WTC11 (cell line): ENCODE data around the gene CPNE9. TPM values are rescaled to one million over a fixed set of nuclear protein-coding genes. Genes with fewer than 3 reads are reported as not detected.

ENCODE experiments used
- ATAC-seq: fragments of 200-7000 bp; cut with Tn5 transposase; 2 replicates; pipeline ENCODE4 v1.10.0; 2021; ENCODE audit warnings: mild to moderate bottlenecking, moderate library complexity
- CTCF ChIA-PET: fragments of 300-600 bp; sonication (Branson Sonifier 250); formaldehyde crosslinking; loops from one replicate; lab custom pipeline; 2021; ENCODE audit warnings: antibody characterized with exemption; lab: Charles Lee
- POLR2A ChIA-PET: fragments of 350-600 bp; sonication (Branson Sonifier 250); formaldehyde crosslinking; loops from one replicate; lab custom pipeline; 2021; ENCODE audit warnings: antibody characterized with exemption; lab: Charles Lee
- DNase-seq: peaks from one replicate; pipeline ENCODE4 v3.0.0; 2021; ENCODE audit warnings: low spot score
- H3K27ac Mint-ChIP-seq: 2 replicates; pipeline ENCODE4 v1.8.0; 2021; ENCODE audit warnings: mixed read lengths
- H3K27me3 Mint-ChIP-seq: 2 replicates; pipeline ENCODE4 v1.8.0; 2021; ENCODE audit warnings: low read depth, mild to moderate bottlenecking, moderate library complexity, mixed read lengths
- H3K36me3 Mint-ChIP-seq: 2 replicates; pipeline ENCODE4 v1.8.0; 2021; ENCODE audit warnings: mixed read lengths
- H3K4me1 Mint-ChIP-seq: 2 replicates; pipeline ENCODE4 v1.8.0; 2022; ENCODE audit warnings: mixed read lengths
- H3K4me3 Mint-ChIP-seq: 2 replicates; pipeline ENCODE4 v1.8.0; 2021; ENCODE audit warnings: mild to moderate bottlenecking, moderate library complexity, mixed read lengths
- H3K9me3 Mint-ChIP-seq: 2 replicates; pipeline ENCODE4 v1.8.0; 2021; ENCODE audit warnings: mixed read lengths
- ATF2 ChIP-seq: sonication (generic); formaldehyde crosslinking; IDR thresholded peaks from 2 replicates; pipeline ENCODE4 v1.8.1; 2022; ENCODE audit warnings: low read depth, missing genetic modification reagents, borderline replicate concordance
- ESRRA ChIP-seq: sonication (generic); formaldehyde crosslinking; IDR thresholded peaks from 2 replicates; pipeline ENCODE4 v1.8.1; 2022; ENCODE audit warnings: mild to moderate bottlenecking, missing genetic modification reagents, borderline replicate concordance
- RELA ChIP-seq: sonication (generic); formaldehyde crosslinking; IDR thresholded peaks from 2 replicates; pipeline ENCODE4 v1.8.1; 2022; ENCODE audit warnings: missing genetic modification reagents, mild to moderate bottlenecking, borderline replicate concordance
- TCF7 ChIP-seq: sonication (generic); formaldehyde crosslinking; IDR thresholded peaks from 2 replicates; pipeline ENCODE4 v1.8.0; 2022; ENCODE audit warnings: mild to moderate bottlenecking, low read depth, missing genetic modification reagents, moderate library complexity
- ZBTB21 ChIP-seq: sonication (generic); formaldehyde crosslinking; IDR thresholded peaks from 2 replicates; pipeline ENCODE4 v1.8.1; 2023; ENCODE audit warnings: mild to moderate bottlenecking, missing genetic modification reagents, borderline replicate concordance
- ZNF263 ChIP-seq: sonication (generic); formaldehyde crosslinking; IDR thresholded peaks from 2 replicates; pipeline ENCODE4 v1.8.1; 2022; ENCODE audit warnings: low read depth, mild to moderate bottlenecking, moderate library complexity, missing genetic modification reagents
- total RNA-seq: library from RNA; stranded (reverse); gene quantifications from 3 replicates; pipeline ENCODE4 v1.2.3, GENCODE V29; 2021
- TF ChIP-seq, protein P1 (sequence below): sonication (generic); formaldehyde crosslinking; IDR thresholded peaks from 2 replicates; pipeline ENCODE4 v1.8.0; 2023; ENCODE audit warnings: mild to moderate bottlenecking, missing genetic modification reagents
- TF ChIP-seq, protein P2 (sequence below): sonication (generic); formaldehyde crosslinking; IDR thresholded peaks from 2 replicates; pipeline ENCODE4 v1.8.0; 2023; ENCODE audit warnings: missing genetic modification reagents, mild to moderate bottlenecking, borderline replicate concordance

Gene CPNE9
- total RNA-seq, 1 experiment from 2014 or later, result 3.2 TPM

DNA sequence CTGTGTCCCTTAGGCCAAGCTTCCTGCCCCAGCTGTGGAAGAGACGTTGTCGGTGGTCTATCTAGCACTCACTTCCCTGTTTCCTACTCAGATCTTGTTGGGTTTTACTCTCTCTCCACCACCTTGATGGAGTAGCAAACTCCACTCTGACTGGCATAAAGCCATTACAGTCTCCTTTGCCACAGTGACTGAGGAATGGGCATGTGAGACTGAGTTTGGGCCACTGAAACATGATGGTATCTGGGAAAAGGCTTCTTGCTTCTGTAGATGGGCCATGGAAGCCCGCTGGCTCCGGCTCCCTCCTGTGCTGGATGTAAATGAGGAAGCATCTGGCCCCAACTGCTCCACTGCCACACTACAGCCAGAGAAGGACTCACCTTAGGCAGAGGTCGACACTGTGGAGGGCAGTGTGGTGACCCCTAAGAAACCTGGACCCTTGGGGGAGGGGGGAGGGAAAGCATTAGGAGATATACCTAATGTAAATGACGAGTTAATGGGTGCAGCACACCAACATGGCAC lies 75.5 kb downstream of the CPNE9 start:
- Mint-ChIP-seq H3K27me3 (peaks cover 32% of the 10 kb centered on the region), H3K9me3 (no peaks in the 10 kb centered on the region), H3K36me3 (peaks cover 28% of the 10 kb centered on the region), H3K4me1 (no peaks in the 10 kb centered on the region), H3K27ac (no peak overlapping the region), H3K4me3 (no peak overlapping the region)
- peak; percentile 47 for ATAC-seq
- ChIA-PET POLR2A (no interaction called here), CTCF (no interaction called here)
- no peak for DNase-seq
- TF ChIP-seq ZBTB21, result no peak
- TF ChIP-seq ZNF263 (CRISPR knock-in tag), result no peak
- no peak for TF ChIP-seq ESRRA (CRISPR knock-in tag)
- TF ChIP-seq, protein P1, sequence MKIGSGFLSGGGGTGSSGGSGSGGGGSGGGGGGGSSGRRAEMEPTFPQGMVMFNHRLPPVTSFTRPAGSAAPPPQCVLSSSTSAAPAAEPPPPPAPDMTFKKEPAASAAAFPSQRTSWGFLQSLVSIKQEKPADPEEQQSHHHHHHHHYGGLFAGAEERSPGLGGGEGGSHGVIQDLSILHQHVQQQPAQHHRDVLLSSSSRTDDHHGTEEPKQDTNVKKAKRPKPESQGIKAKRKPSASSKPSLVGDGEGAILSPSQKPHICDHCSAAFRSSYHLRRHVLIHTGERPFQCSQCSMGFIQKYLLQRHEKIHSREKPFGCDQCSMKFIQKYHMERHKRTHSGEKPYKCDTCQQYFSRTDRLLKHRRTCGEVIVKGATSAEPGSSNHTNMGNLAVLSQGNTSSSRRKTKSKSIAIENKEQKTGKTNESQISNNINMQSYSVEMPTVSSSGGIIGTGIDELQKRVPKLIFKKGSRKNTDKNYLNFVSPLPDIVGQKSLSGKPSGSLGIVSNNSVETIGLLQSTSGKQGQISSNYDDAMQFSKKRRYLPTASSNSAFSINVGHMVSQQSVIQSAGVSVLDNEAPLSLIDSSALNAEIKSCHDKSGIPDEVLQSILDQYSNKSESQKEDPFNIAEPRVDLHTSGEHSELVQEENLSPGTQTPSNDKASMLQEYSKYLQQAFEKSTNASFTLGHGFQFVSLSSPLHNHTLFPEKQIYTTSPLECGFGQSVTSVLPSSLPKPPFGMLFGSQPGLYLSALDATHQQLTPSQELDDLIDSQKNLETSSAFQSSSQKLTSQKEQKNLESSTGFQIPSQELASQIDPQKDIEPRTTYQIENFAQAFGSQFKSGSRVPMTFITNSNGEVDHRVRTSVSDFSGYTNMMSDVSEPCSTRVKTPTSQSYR (CRISPR knock-in tag), result no peak
- no peak for TF ChIP-seq TCF7 (CRISPR knock-in tag)
- TF ChIP-seq RELA (CRISPR knock-in tag), result no peak
- no peak for TF ChIP-seq ATF2 (CRISPR knock-in tag)
- TF ChIP-seq, protein P2, sequence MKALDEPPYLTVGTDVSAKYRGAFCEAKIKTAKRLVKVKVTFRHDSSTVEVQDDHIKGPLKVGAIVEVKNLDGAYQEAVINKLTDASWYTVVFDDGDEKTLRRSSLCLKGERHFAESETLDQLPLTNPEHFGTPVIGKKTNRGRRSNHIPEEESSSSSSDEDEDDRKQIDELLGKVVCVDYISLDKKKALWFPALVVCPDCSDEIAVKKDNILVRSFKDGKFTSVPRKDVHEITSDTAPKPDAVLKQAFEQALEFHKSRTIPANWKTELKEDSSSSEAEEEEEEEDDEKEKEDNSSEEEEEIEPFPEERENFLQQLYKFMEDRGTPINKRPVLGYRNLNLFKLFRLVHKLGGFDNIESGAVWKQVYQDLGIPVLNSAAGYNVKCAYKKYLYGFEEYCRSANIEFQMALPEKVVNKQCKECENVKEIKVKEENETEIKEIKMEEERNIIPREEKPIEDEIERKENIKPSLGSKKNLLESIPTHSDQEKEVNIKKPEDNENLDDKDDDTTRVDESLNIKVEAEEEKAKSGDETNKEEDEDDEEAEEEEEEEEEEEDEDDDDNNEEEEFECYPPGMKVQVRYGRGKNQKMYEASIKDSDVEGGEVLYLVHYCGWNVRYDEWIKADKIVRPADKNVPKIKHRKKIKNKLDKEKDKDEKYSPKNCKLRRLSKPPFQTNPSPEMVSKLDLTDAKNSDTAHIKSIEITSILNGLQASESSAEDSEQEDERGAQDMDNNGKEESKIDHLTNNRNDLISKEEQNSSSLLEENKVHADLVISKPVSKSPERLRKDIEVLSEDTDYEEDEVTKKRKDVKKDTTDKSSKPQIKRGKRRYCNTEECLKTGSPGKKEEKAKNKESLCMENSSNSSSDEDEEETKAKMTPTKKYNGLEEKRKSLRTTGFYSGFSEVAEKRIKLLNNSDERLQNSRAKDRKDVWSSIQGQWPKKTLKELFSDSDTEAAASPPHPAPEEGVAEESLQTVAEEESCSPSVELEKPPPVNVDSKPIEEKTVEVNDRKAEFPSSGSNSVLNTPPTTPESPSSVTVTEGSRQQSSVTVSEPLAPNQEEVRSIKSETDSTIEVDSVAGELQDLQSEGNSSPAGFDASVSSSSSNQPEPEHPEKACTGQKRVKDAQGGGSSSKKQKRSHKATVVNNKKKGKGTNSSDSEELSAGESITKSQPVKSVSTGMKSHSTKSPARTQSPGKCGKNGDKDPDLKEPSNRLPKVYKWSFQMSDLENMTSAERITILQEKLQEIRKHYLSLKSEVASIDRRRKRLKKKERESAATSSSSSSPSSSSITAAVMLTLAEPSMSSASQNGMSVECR, result no peak

Other genes with a start within 250 kb of the CPNE9 start
- 18.9 to 26.8 TPM (median 24.4 TPM) in 3 replicates for gene LHFPL4, start 150.0 kb upstream of the CPNE9 start, total RNA-seq
- 46.7 to 47.9 TPM (median 47.5 TPM) in 3 replicates for gene MTMR14, start 54.3 kb upstream of the CPNE9 start, total RNA-seq
- gene BRPF1, start 27.9 kb downstream of the CPNE9 start, total RNA-seq, result 20.4 to 22.8 TPM (median 21.4 TPM) in 3 replicates
- gene OGG1, start 46.1 kb downstream of the CPNE9 start, total RNA-seq, result 23.6 to 27.3 TPM (median 26.7 TPM) in 3 replicates
- 3.1 to 6.6 TPM (median 5.9 TPM) in 3 replicates for gene CAMK1, start 66.1 kb downstream of the CPNE9 start, total RNA-seq
- 49.0 to 57.9 TPM (median 55.9 TPM) in 3 replicates for gene TADA3, start 88.6 kb downstream of the CPNE9 start, total RNA-seq
- 127 to 143 TPM (median 133 TPM) in 3 replicates for gene ARPC4, start 89.2 kb downstream of the CPNE9 start, total RNA-seq
- gene TTLL3, start 106.4 kb downstream of the CPNE9 start, total RNA-seq, result 11.1 to 14.7 TPM (median 12.3 TPM) in 3 replicates
- gene RPUSD3, start 140.2 kb downstream of the CPNE9 start, total RNA-seq, result 83.0 to 95.5 TPM (median 90.8 TPM) in 3 replicates
- gene CIDEC, start 176.4 kb downstream of the CPNE9 start, total RNA-seq, result not detected in 3 replicates
- 25.6 to 30.1 TPM (median 28.7 TPM) in 3 replicates for gene JAGN1, start 186.8 kb downstream of the CPNE9 start, total RNA-seq
- 3.0 to 4.2 TPM (median 4.0 TPM) in 3 replicates for gene IL17RE, start 199.0 kb downstream of the CPNE9 start, total RNA-seq
- gene IL17RC, start 213.3 kb downstream of the CPNE9 start, total RNA-seq, result 10.1 to 11.8 TPM (median 10.2 TPM) in 3 replicates
- gene CRELD1, start 230.0 kb downstream of the CPNE9 start, total RNA-seq, result 18.8 to 36.2 TPM (median 35.9 TPM) in 3 replicates
- gene PRRT3, start 248.6 kb downstream of the CPNE9 start, total RNA-seq, result 9.2 to 11.5 TPM (median 11.4 TPM) in 3 replicates